GM12891 (cell line): ENCODE data around the gene FBXL17.

Experiments
- PAX5 ChIP-seq: IDR thresholded peaks from 2 replicates; pipeline ENCODE4 v1.6.1; 2011; ENCODE audit warnings: low read length, moderate library complexity, mild to moderate bottlenecking; ENCODE audit not compliant: insufficient read depth, severe bottlenecking
- POLR2A ChIP-seq: IDR thresholded peaks from 2 replicates; pipeline ENCODE4 v1.6.1; 2011; ENCODE audit warnings: low read depth, low read length, control low read depth
- POLR2AphosphoS5 ChIP-seq: IDR thresholded peaks from 2 replicates; pipeline ENCODE4 v1.6.1; 2011; ENCODE audit warnings: low read depth, low read length, control low read depth
- POU2F2 ChIP-seq: IDR thresholded peaks from 2 replicates; pipeline ENCODE4 v1.6.1; 2011; ENCODE audit warnings: low read depth, mild to moderate bottlenecking, control low read depth, low read length, moderate library complexity
- SPI1 ChIP-seq: IDR thresholded peaks from 2 replicates; pipeline ENCODE4 v1.6.1; 2011; ENCODE audit warnings: low read depth, low read length, control low read depth
- TAF1 ChIP-seq: IDR thresholded peaks from 2 replicates; pipeline ENCODE4 v1.6.1; 2011; ENCODE audit warnings: low read depth, low read length, control low read depth

DNA sequence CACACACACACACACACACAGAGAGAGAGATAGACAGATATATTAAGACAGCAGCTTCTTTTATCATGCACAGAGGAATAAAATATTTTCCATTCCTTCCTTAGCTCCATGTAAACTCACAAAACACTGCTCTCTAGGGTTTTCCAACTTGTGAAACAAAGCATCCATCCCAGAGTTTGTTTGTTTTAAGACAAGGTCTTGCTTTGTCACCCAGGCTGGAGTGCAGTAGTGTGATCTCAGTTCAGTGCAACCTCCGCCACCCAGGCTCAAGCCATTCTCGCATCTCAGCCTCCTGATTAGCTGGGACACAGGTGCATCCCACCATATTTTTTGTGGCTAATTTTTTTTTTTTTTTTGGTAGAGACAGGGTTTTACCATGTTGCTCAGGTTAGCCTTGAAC is 298.7 kb downstream of the FBXL17 start:
- TF ChIP-seq POLR2A = no peak
- no peak for TF ChIP-seq POLR2AphosphoS5
- no peak for TF ChIP-seq SPI1
- no peak for TF ChIP-seq PAX5
- TF ChIP-seq TAF1 = no peak
- TF ChIP-seq POU2F2 = no peak
